GM23338 (cell line): ENCODE measurements around the gene PLEKHG4. TPM values are rescaled to one million over a fixed set of nuclear protein-coding genes. Genes with fewer than 3 reads are reported as not detected.

Source experiments
- ATAC-seq: fragments of 200-7000 bp; cut with Tn5 transposase; 3 replicates; pipeline ENCODE4 v1.9.1; 2020
- DNase-seq: peaks from one replicate; pipeline ENCODE4 v3.0.0-alpha.2; 2015; ENCODE audit warnings: low spot score
- H2AFZ ChIP-seq: fragments of 200-600 bp; sonication (generic); 2 replicates; pipeline ENCODE4 v1.8.0; 2016; ENCODE audit warnings: antibody characterized with exemption, mild to moderate bottlenecking, moderate library complexity
- H3F3A ChIP-seq: fragments of 200-600 bp; sonication (generic); replicated peaks from 2 replicates; pipeline ENCODE4 v1.8.0; 2017; ENCODE audit warnings: antibody characterized with exemption, mixed run types, low read depth
- H3K27ac ChIP-seq: fragments of 200-600 bp; sonication (generic); 2 replicates; pipeline ENCODE4 v1.6.1; 2016; ENCODE audit warnings: low read depth
- H3K27me3 ChIP-seq: fragments of 200-600 bp; sonication (generic); 2 replicates; pipeline ENCODE4 v1.8.0; 2016; ENCODE audit warnings: mild to moderate bottlenecking, mixed run types, moderate library complexity; ENCODE audit not compliant: insufficient read depth
- H3K36me3 ChIP-seq: fragments of 200-600 bp; sonication (generic); 2 replicates; pipeline ENCODE4 v1.8.0; 2016; ENCODE audit warnings: mild to moderate bottlenecking; ENCODE audit not compliant: insufficient read depth
- H3K4me1 ChIP-seq: fragments of 200-600 bp; sonication (generic); 2 replicates; pipeline ENCODE4 v1.8.0; 2016; ENCODE audit warnings: mild to moderate bottlenecking, moderate library complexity; ENCODE audit not compliant: insufficient read depth
- H3K4me2 ChIP-seq: fragments of 200-600 bp; sonication (generic); 2 replicates; pipeline ENCODE4 v1.7.1; 2017; ENCODE audit warnings: mixed run types
- H3K4me3 ChIP-seq: fragments of 200-600 bp; sonication (generic); 2 replicates; pipeline ENCODE4 v1.6.1; 2016; ENCODE audit warnings: mixed run types
- H3K79me2 ChIP-seq: fragments of 200-600 bp; sonication (generic); replicated peaks from 2 replicates; pipeline ENCODE4 v1.8.0; 2017; ENCODE audit warnings: mild to moderate bottlenecking; ENCODE audit not compliant: insufficient read depth
- H3K9me2 ChIP-seq: fragments of 200-600 bp; sonication (generic); 2 replicates; pipeline ENCODE4 v1.8.0; 2017; ENCODE audit not compliant: insufficient read depth
- H4K20me1 ChIP-seq: fragments of 200-600 bp; sonication (generic); replicated peaks from 2 replicates; pipeline ENCODE4 v1.8.0; 2017; ENCODE audit warnings: mild to moderate bottlenecking; ENCODE audit not compliant: insufficient read depth
- H3K27ac Mint-ChIP-seq: 2 replicates; pipeline ENCODE4 v1.8.0; 2020; ENCODE audit warnings: inconsistent platforms, mild to moderate bottlenecking, moderate library complexity, mixed read lengths
- H3K27me3 Mint-ChIP-seq: 3 replicates; pipeline ENCODE4 v1.8.0; 2022; ENCODE audit warnings: low read depth, mild to moderate bottlenecking, moderate library complexity, mixed read lengths, inconsistent platforms; ENCODE audit not compliant: insufficient read depth, poor library complexity
- H3K36me3 Mint-ChIP-seq: 3 replicates; pipeline ENCODE4 v1.8.0; 2021; ENCODE audit warnings: low read depth, mild to moderate bottlenecking, inconsistent platforms, moderate library complexity, mixed read lengths
- H3K4me1 Mint-ChIP-seq: 3 replicates; pipeline ENCODE4 v1.8.0; 2020; ENCODE audit warnings: mild to moderate bottlenecking, inconsistent platforms, mixed read lengths
- H3K4me3 Mint-ChIP-seq: 3 replicates; pipeline ENCODE4 v1.8.0; 2021; ENCODE audit warnings: moderate library complexity, mild to moderate bottlenecking, inconsistent platforms, mixed read lengths
- H3K9me3 Mint-ChIP-seq: 3 replicates; pipeline ENCODE4 v1.8.0; 2020; ENCODE audit warnings: moderate library complexity, mild to moderate bottlenecking, inconsistent platforms, mixed read lengths
- CTCF ChIP-seq, 2 experiments: fragments of 200-600 bp in 1 of 2; sonication (generic) in 1 of 2; conservative IDR thresholded peaks; 2 replicates each; pipeline versions ENCODE4 v1.5.1 to v1.6.1; 2016 to 2017; ENCODE audit warnings: antibody characterized with exemption in 2 of 2, low read depth in 2 of 2, mild to moderate bottlenecking in 2 of 2, moderate library complexity in 1 of 2
- EZH2phosphoT487 ChIP-seq: fragments of 200-600 bp; sonication (generic); IDR thresholded peaks from one replicate; pipeline ENCODE4 v1.8.1; 2018; ENCODE audit warnings: antibody characterized with exemption; ENCODE audit not compliant: unreplicated experiment
- JUNB ChIP-seq: IDR thresholded peaks from one replicate; pipeline ENCODE4 v1.6.1; 2016; ENCODE audit warnings: antibody characterized with exemption; ENCODE audit not compliant: unreplicated experiment
- NANOG ChIP-seq: IDR thresholded peaks from 2 replicates; pipeline ENCODE4 v1.6.1; 2016; ENCODE audit warnings: antibody characterized with exemption, borderline replicate concordance
- POLR2AphosphoS5 ChIP-seq: IDR thresholded peaks from 2 replicates; pipeline ENCODE4 v1.6.1; 2016; ENCODE audit warnings: antibody characterized with exemption, low read depth
- ZNF114 ChIP-seq: fragments of 250-450 bp; sonication (Bioruptor Pico); IDR thresholded peaks from 2 replicates; pipeline ENCODE4 v1.5.0; 2020; ENCODE audit warnings: mild to moderate bottlenecking, moderate library complexity
- ZNF331 ChIP-seq: fragments of 250-450 bp; sonication (Bioruptor Pico); IDR thresholded peaks from 2 replicates; pipeline ENCODE4 v1.5.0; 2020; ENCODE audit warnings: low read depth, mild to moderate bottlenecking, moderate library complexity
- ZNF462 ChIP-seq: fragments of 250-450 bp; sonication (Bioruptor Pico); IDR thresholded peaks from 2 replicates; pipeline ENCODE4 v1.5.0; 2020; ENCODE audit warnings: mild to moderate bottlenecking, moderate library complexity
- polyA plus RNA-seq: library from polyadenylated mRNA; unstranded; fragments of >200 nt; fragmentation: Nextera tagmentation; extraction: Ambion mirVana; gene quantifications from 2 replicates; pipeline ENCODE4 v1.2.1, GENCODE V29; 2016
- total RNA-seq: library from RNA; depleted of rRNA; stranded (reverse); fragments of >200 nt; shearing (Covaris generic); gene quantifications from 2 replicates; pipeline ENCODE4 v1.2.3, GENCODE V29; 2014

Gene PLEKHG4
- total and polyA plus RNA-seq, 2 experiments from 2014 or later = 3.2 to 10.3 TPM

- H3K4me3 Mint-ChIP-seq = no peak overlapping the region
- Histone ChIP-seq H3K27ac (no peak overlapping the region), H3K9me2 (no peaks in the 10 kb centered on the region), H4K20me1 (no peaks in the 10 kb centered on the region), H3K27me3 (no peaks in the 10 kb centered on the region), H3K79me2 (no peaks in the 10 kb centered on the region), H3F3A (no peaks in the 10 kb centered on the region), H3K4me3 (no peak overlapping the region), H3K36me3 (no peaks in the 10 kb centered on the region), H3K4me1 (no peaks in the 10 kb centered on the region), H2AFZ (no peak overlapping the region), H3K4me2 (no peak overlapping the region)
- H3K36me3 Mint-ChIP-seq = peaks cover 4% of the 10 kb centered on the region; the same call in 2 of the 3 replicates
- H3K4me1 Mint-ChIP-seq = no peaks in the 10 kb centered on the region
- H3K27me3 Mint-ChIP-seq = peaks cover 9% of the 10 kb centered on the region
- ATAC-seq (no peak), DNase-seq (no peak)
- no peak for TF ChIP-seq JUNB
- H3K27ac Mint-ChIP-seq = no peak overlapping the region
- H3K9me3 Mint-ChIP-seq = peaks cover 17% of the 10 kb centered on the region
These were observed 54.0 kb downstream of the PLEKHG4 start for GRCh38 chr16:67333315-67333714.

- no peak overlapping the region for H3K27ac Mint-ChIP-seq
These were observed 56.8 kb downstream of the PLEKHG4 start for GRCh38 chr16:67336116-67336515.

More at GRCh38 chr16:67336116-67336515, 56.8 kb downstream of the PLEKHG4 start:
- H4K20me1 ChIP-seq = no peaks in the 10 kb centered on the region
- no peaks in the 10 kb centered on the region for H3K4me1 ChIP-seq
- no peaks in the 10 kb centered on the region for H3K79me2 ChIP-seq
- no peak overlapping the region for H3K4me2 ChIP-seq
- no peak for DNase-seq
- no peaks in the 10 kb centered on the region for H3F3A ChIP-seq
- no peaks in the 10 kb centered on the region for H3K9me2 ChIP-seq
- H3K27me3 Mint-ChIP-seq = peaks cover 9% of the 10 kb centered on the region
- TF ChIP-seq ZNF462 (CRISPR knock-in tag) (no peak), NANOG (no peak), EZH2phosphoT487 (no peak), JUNB (no peak), CTCF (conservative IDR thresholded peaks at IDR 0.05; ENCODE audit: low read depth in 2 of 2) (no peak), POLR2AphosphoS5 (no peak), ZNF114 (CRISPR knock-in tag) (no peak), ZNF331 (CRISPR knock-in tag) (no peak)
- H2AFZ ChIP-seq = no peak overlapping the region
- ATAC-seq = no peak
- peaks cover 17% of the 10 kb centered on the region for H3K9me3 Mint-ChIP-seq
- H3K4me1 Mint-ChIP-seq = no peaks in the 10 kb centered on the region
- no peak overlapping the region for H3K4me3 ChIP-seq
- no peaks in the 10 kb centered on the region for H3K36me3 ChIP-seq
- peaks cover 4% of the 10 kb centered on the region; the same call in 2 of the 3 replicates for H3K36me3 Mint-ChIP-seq
- no peak overlapping the region for H3K27ac ChIP-seq
- H3K27me3 ChIP-seq = no peaks in the 10 kb centered on the region
- H3K4me3 Mint-ChIP-seq = no peak overlapping the region
